CD4-positive, alpha-beta T cell treated with Interferon alpha-2 for 1 hour (primary cell): ENCODE data around the gene CUBN.
"Not testable (repeated sequence)": the region's sequence is repeated elsewhere in the genome, so short reads cannot be mapped to it uniquely, and the experiment has no call there.

ENCODE experiments used
- DNase-seq, 2 donors: peaks; one replicate each; pipeline ENCODE4 v3.0.0-alpha.2; 2020 to 2022

Gene CUBN

GRCh38 chr10:17033529-17034260 lies 95.9 kb downstream of the CUBN start:
- peak in 1 of 2 donors; percentile 32 for DNase-seq

DNA sequence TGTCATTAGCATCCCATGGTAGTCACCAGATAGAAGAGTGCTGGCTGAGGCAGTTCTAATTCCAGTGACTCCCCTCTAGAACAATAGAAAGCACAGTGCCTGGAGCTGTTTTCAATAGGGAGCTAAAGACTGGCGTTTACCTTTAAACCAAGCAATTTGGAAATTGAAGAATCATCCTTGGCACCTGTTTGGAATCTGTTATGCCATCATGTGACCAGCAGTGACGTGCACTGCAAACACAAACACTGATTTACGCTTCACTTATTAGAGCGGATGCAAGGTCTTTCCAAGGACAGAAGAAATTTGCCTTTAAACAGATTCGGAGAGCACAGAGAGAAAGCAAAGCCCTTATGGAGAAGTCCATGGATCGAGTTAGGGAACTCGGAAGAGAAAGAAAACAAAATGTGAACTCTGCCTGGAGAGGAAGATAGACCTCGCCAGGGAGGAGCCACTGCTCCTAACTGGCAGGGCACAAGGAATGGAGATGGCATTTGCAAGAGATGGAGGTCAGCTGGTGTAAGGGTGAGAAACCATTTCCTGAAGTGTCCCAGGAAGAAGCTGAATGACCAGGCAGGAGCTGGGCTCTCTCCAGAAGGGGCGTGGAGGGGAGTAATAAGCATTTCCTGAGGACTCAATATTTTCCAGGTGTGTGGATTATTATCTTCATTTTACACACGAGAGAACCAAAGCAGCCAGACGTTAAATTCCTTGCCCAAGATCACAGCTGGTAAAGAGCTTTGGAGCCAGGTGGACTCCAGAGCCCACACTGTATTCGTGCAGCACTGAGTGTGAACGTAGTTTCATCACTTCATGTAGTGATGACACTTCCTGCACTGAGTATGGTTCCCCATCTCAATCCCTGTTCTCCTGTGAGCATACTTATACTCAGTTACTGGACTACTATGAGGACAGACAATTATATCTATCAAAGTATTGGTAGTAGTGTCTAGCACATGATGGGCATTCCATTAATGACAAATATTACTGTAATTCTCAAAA lies 97.7 kb downstream of the CUBN start:
- no peak for DNase-seq

GRCh38 chr10:17029581-17030271 lies 99.9 kb downstream of the CUBN start:
- DNase-seq = peak; percentile 82 to 88

GRCh38 chr10:17029239-17029580 lies 100.4 kb downstream of the CUBN start:
- no peak for DNase-seq

DNA sequence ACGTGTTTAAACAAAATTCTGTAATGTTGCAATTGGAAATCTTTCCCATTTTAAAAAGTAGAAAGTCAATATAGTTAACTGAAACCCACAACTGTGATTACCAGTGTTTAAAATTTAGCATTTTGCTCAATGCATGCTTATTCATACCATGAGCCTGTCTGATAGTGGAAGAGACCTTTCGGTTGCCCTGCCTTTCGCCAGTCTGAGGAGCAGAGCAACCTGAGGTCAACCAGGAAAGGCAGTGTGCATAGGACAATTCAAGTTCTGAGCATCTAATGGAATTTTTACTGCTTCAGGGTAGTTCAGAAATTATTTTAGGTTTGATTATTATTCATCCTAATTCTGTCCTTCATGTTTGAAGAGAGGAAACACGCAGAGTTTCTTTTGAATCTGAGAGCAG lies 100.8 kb downstream of the CUBN start:
- DNase-seq = peak in 1 of 2 donors; percentile 18

- DNase-seq = peak; percentile 67 to 85
Measured at GRCh38 chr10:17026686-17027485, 102.7 kb downstream of the CUBN start.

- peak; percentile 76 to 77 for DNase-seq
Measured at GRCh38 chr10:17025444-17026295, 103.9 kb downstream of the CUBN start.

DNA sequence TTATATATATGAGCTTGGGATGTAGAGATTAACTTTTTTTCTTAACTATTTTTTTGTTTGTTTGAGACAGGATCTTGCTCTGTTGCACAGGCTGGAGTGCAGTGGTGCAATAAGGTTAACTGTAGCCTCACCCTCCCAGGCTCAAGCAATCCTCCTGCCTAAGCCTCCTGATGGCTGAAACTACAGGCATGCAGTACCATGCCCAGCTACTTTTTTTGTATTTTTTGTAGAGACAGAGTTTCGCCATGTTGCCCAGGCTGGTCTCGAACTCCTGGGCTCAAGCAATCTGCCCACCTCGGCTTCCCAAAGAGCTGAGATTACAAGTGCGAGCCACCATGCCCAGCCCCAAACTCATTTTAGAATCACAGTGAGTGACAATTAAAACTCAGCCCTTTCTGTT lies 105.2 kb downstream of the CUBN start:
- DNase-seq = no peak

DNA sequence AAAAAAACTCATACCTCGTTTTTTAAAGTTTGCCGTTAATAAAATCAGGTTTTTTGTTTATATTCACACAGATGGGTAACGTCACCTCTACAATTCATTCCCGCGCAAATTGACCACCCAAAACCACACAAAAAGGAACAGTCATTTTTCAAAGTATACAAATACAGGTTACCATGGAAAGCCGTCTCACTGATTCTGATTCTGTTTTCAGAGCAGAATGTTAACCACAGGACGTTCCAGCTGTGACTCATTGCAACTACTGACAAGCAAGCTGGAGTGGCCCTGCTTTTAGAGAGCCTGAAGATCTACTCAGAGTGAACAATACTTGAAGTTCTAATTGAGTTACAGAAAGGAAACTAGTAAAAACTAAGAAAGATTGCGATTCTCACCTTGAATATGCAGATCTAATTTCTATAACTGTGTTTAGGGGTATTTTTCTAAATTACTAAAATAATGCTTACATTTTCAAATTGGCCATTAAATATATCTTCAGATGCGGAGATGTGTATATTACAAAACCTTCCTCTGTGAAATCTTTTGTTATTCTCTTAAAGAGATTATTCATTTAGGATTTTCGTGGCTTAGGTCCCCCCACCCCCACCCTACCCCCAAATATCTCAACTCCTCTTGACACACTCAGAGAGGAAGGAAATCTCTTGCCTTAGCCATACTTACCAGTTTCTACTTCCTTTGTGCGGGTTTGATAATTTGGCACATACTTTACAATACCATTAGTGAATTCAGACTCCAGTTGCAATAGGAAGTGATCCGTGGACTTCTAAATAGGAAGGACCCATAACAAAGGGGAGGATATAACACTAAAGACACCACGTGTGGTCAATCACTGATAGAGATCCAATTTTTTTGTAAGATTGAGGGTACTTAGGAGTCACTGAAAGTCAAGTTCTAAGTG lies 106.0 kb downstream of the CUBN start:
- peak; percentile 85 to 92 for DNase-seq

DNA sequence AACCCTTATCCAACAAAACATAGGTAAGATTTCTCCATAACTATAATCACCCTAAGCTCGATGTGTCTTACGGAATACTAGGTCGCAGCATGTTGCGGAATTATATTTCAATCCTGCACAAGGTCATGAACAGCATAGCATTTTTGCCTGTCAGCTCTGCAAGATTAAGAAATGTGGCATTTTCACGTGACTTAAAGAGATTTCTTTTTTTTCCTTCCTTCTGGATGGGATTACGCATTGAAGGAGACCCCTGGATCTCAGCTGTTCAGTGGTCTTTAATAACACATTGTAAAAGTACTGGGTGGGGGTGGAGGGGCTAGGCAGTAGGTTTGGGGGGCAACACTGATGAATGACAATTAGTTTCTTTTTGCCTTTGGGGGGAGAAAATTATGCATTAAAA lies 106.7 kb downstream of the CUBN start:
- no peak for DNase-seq

DNA sequence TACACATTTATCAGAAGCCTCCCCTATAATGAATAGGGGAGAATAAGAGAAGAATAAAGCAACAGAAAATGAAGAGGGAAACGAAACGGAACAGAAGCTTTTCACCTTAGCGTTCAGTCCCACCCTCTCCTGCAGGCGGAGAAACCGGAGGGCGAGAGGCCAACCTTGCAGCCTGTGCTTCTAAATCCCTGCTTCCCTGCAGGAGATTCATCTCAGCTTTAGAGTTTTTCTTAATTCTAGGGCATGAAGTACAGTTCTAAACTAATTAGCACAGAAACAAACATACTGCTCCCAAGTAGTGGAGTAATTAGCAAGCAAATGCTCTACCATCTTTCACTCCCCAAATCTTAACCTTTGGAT lies 107.2 kb downstream of the CUBN start:
- DNase-seq = no peak

GRCh38 chr10:17021656-17022465 lies 107.8 kb downstream of the CUBN start:
- no peak for DNase-seq

- no peak for DNase-seq
Measured at GRCh38 chr10:17019696-17020095, 109.9 kb downstream of the CUBN start.

- DNase-seq = not testable (repeated sequence)
Measured at GRCh38 chr10:17013131-17013983, 116.3 kb downstream of the CUBN start.

DNA sequence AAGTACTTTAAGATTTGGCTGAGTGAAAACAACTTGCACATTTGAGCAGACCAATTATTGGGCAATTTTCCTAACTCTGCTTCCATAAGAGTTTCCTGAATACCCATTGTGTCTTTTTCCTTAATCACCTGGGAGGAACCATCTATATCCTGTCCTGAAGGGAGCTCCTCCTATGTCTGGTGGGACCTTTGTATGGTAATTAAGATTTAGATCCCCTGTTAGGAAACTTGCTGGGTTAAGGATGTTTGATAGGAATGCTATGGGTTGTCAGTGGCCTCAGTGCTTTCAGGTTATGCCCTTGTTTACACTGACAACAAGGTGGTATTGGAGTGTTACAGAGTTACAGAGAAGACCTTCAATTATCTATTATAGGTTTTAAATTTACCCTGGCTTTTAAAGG lies 116.9 kb downstream of the CUBN start:
- DNase-seq = not testable (repeated sequence)

- DNase-seq = no peak
Measured at GRCh38 chr10:17010363-17011145, 119.1 kb downstream of the CUBN start.

DNA sequence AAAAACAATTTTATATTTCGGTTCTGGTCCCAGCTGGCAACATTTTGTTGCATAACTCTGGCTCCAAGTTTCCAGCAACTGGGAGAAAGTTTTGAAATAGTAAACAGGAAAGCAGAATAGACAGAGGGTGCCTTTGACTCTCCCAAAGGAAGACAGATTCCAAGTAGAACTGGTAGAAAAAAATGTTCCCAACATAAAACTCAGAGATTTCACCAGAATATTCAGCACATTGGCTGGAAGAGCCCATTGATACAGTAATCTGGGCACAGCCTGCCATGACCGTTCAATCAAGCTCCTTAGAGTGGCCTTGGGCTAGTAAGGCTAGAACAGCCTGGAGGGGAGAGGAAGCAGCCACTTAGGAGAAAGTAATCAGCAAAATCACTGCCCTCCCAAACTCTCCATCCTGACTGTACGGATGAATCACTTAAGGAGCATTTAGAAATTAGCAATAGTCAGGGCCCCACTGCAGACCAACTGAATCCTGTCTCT lies 120.4 kb downstream of the CUBN start:
- DNase-seq = no peak

- no peak for DNase-seq
Measured at GRCh38 chr10:17007418-17007770, 122.2 kb downstream of the CUBN start.
